Astrocyte of the cerebellum (primary cell): ENCODE results near the gene HMCN2.

Experiments
- DNase-seq: peaks from one replicate; pipeline ENCODE4 v3.0.0-alpha.2; 2011; ENCODE audit warnings: low read depth
- H3K4me3 ChIP-seq: 2 replicates; pipeline ENCODE4 v1.5.1; 2011; ENCODE audit warnings: mild to moderate bottlenecking, low read depth, low read length, moderate library complexity
- CTCF ChIP-seq: IDR thresholded peaks from 2 replicates; pipeline ENCODE4 v1.5.1; 2012; ENCODE audit warnings: low read length, low read depth, moderate library complexity, mild to moderate bottlenecking; ENCODE audit errors: missing control alignments
- in situ Hi-C: cut with HindIII; loops from 2 replicates; pipeline ENCODE4 v1.10.0; 2017; ENCODE audit warnings: low sequenced_read_pairs

Gene HMCN2

DNA sequence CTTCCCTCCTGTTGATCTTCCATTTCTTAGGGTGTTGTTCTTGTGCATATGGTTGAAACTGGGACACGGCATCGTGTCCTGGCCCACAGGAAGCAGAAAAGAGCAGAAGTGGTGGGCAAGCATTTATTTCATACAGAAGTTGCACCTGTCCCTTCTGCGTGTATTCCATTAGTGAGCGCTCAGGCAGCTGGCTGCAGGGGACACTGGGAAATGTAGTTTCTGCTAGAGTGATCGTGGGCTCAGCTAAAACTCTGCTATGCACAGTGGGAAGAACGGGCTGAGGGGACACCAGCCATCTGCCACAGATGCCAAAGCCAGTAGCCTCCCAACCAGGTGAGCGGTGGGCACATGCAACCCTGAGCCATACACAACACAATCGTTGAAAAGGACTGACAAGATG lies 121.8 kb downstream of the HMCN2 start:
- DNase-seq = no peak
- H3K4me3 ChIP-seq = no peak overlapping the region
- no peak for TF ChIP-seq CTCF
- in situ Hi-C loops = no loop called here

- no peak for DNase-seq
- no peak for TF ChIP-seq CTCF
- in situ Hi-C loops = no loop called here
- H3K4me3 ChIP-seq = no peak overlapping the region
These were observed 122.3 kb downstream of the HMCN2 start for GRCh38 chr9:130387905-130388304.

DNA sequence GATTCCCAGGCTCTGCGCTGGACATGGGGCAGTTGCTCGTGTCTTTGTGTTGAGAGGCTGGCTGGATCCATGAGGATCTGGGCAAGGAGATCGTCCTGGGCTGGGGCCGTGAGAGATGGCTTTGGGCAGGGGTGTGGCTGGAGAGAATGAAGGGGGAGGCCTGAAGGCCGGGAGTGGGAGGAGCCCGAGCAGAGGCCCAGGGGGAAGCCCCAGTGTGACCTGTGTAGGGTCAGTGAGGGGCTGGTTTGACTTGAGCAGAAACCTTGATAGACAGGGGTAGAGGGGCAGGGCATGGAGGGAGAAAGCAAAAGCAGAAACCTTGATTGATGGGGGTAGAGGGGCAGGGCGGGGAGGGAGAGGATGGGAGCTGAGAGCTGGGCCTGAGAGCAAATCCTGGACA lies 124.8 kb downstream of the HMCN2 start:
- in situ Hi-C loops = no loop called here
- no peak overlapping the region for H3K4me3 ChIP-seq
- DNase-seq = no peak
- no peak for TF ChIP-seq CTCF

DNA sequence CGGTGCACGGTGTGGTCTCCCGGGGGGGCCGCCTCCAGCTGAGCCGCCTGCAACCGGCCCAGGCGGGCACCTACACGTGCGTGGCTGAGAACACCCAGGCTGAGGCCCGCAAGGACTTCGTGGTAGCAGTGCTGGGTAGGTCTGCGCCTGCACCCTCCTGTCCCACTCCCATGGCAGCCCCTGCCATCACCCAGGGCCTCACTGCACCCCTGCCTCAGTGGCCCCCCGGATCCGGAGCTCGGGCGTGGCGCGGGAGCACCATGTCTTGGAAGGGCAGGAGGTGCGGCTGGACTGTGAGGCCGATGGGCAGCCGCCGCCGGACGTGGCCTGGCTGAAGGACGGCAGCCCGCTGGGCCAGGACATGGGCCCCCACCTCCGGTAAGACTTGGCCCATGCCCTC lies 125.4 kb downstream of the HMCN2 start:
- in situ Hi-C loops = no loop called here
- no peak for TF ChIP-seq CTCF
- no peak for DNase-seq
- no peak overlapping the region for H3K4me3 ChIP-seq

DNA sequence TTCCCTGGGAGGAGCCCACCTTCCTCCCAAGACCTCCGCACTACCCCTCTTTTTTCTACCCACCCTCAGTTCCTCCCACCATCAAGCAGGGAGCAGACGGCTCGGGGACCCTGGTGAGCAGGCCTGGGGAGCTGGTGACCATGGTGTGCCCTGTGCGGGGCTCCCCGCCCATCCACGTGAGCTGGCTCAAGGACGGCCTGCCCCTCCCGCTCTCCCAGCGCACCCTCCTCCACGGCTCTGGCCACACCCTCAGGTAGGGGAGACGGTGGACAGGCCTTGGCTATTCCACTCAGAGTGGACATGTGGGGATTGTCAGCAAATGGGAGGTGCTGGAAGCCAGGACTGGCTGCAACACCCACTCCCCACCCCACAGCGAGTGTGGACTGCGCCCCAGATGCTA lies 126.3 kb downstream of the HMCN2 start:
- no peak for DNase-seq
- in situ Hi-C loops = no loop called here
- TF ChIP-seq CTCF = no peak
- no peak overlapping the region for H3K4me3 ChIP-seq

DNA sequence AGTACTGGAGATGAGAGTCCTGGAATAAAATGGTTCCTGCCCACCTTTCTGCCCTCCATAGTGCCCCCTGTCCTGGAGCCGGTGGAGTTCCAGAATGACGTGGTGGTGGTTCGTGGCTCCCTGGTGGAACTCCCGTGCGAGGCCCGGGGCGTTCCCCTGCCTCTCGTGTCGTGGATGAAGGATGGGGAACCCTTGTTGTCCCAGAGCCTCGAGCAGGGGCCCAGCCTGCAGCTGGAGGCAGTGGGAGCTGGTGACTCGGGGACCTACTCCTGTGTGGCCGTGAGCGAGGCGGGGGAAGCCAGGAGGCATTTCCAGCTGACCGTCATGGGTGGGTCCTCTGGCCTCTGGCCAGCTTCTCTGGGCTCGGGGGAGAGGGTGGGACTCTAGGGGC lies 128.1 kb downstream of the HMCN2 start:
- in situ Hi-C loops = no loop called here
- TF ChIP-seq CTCF = no peak
- DNase-seq = no peak
- H3K4me3 ChIP-seq = no peak overlapping the region

DNA sequence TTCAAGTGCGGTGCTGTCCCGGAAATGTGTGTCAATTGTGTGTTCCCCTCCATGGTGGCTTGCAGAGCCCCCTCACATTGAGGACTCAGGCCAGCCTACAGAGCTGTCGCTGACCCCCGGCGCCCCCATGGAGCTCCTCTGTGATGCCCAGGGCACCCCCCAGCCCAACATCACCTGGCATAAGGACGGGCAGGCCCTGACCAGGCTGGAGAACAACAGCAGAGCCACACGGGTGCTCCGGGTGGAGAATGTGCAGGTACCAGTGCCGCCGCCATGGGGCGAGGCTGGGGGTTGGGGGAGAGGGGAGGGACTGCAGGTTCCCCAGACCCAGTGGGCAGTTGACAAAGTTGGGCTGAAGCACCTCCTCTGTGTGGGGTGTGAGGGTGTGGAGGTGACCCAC lies 128.8 kb downstream of the HMCN2 start:
- in situ Hi-C loops = no loop called here
- no peak for TF ChIP-seq CTCF

More for the DNA sequence above, 128.8 kb downstream of the HMCN2 start:
- DNase-seq = no peak
- H3K4me3 ChIP-seq = no peak overlapping the region
